ENCODE measurements around the gene ZNF281.

The ZNF281 gene

GRCh38 chr1:200386416-200386815 lies 23.4 kb downstream of the ZNF281 start:
- DNase-seq, result no peak

- no peak for DNase-seq
Observed at GRCh38 chr1:200384818-200385390, 24.9 kb downstream of the ZNF281 start.

GRCh38 chr1:200381256-200381984 lies 28.4 kb downstream of the ZNF281 start:
- DNase-seq, result no peak

GRCh38 chr1:200380589-200381021 lies 29.2 kb downstream of the ZNF281 start:
- DNase-seq, result no peak

GRCh38 chr1:200379940-200380588 lies 29.8 kb downstream of the ZNF281 start:
- no peak for DNase-seq

- no peak for DNase-seq
Observed at GRCh38 chr1:200379432-200379757, 30.4 kb downstream of the ZNF281 start.

GRCh38 chr1:200378096-200378495 lies 31.7 kb downstream of the ZNF281 start:
- no peak for DNase-seq

GRCh38 chr1:200376528-200376927 lies 33.3 kb downstream of the ZNF281 start:
- no peak for DNase-seq

- DNase-seq, result no peak
Observed at GRCh38 chr1:200374569-200375295, 35.1 kb downstream of the ZNF281 start.

- no peak for DNase-seq
Observed at GRCh38 chr1:200373811-200374231, 36.0 kb downstream of the ZNF281 start.

GRCh38 chr1:200372885-200373181 lies 37.0 kb downstream of the ZNF281 start:
- DNase-seq, result no peak

- DNase-seq, result no peak
Observed at GRCh38 chr1:200372095-200372884, 37.5 kb downstream of the ZNF281 start.

- no peak for DNase-seq
Observed at GRCh38 chr1:200369706-200370105, 40.1 kb downstream of the ZNF281 start.

GRCh38 chr1:200369131-200369530 lies 40.7 kb downstream of the ZNF281 start:
- DNase-seq, result no peak

- DNase-seq, result no peak
Observed at GRCh38 chr1:200368556-200368955, 41.3 kb downstream of the ZNF281 start.

GRCh38 chr1:200367841-200368534 lies 41.8 kb downstream of the ZNF281 start:
- no peak for DNase-seq

GRCh38 chr1:200366577-200367253 lies 43.1 kb downstream of the ZNF281 start:
- no peak for DNase-seq

GRCh38 chr1:200365897-200366426 lies 43.9 kb downstream of the ZNF281 start:
- no peak for DNase-seq

GRCh38 chr1:200364831-200365230 lies 45.0 kb downstream of the ZNF281 start:
- DNase-seq, result no peak

- no peak for DNase-seq
Observed at GRCh38 chr1:200364091-200364759, 45.6 kb downstream of the ZNF281 start.
